GM19238 (cell line): ENCODE data around the gene USP10.
"Not testable (repeated sequence)": the region's sequence is repeated elsewhere in the genome, so short reads cannot be mapped to it uniquely, and the experiment has no call there.

Source experiments
- DNase-seq: peaks from one replicate; pipeline ENCODE4 v3.0.0; 2011; ENCODE audit warnings: low spot score; ENCODE audit not compliant: insufficient read length

USP10 gene

GRCh38 chr16:84692451-84693214, 7.2 kb upstream of the USP10 start:
- DNase-seq: no peak

- not testable (repeated sequence) for DNase-seq
These were observed 5.9 kb upstream of the USP10 start for GRCh38 chr16:84693869-84694268.

- DNase-seq: no peak
These were observed 4.8 kb upstream of the USP10 start for GRCh38 chr16:84694980-84695379.

- DNase-seq: no peak
These were observed 571 bp upstream of the USP10 start for GRCh38 chr16:84699147-84699711.

- peak; percentile 23 for DNase-seq
These were observed 873 bp downstream of the USP10 start for GRCh38 chr16:84700446-84701300.

GRCh38 chr16:84703681-84704080, 3.9 kb downstream of the USP10 start:
- no peak for DNase-seq

- no peak for DNase-seq
These were observed 4.5 kb downstream of the USP10 start for GRCh38 chr16:84704253-84704652.

- DNase-seq: no peak
These were observed 7.1 kb downstream of the USP10 start for GRCh38 chr16:84706856-84707255.

- no peak for DNase-seq
These were observed 9.8 kb downstream of the USP10 start for GRCh38 chr16:84709609-84710008.

GRCh38 chr16:84710686-84711085, 10.9 kb downstream of the USP10 start:
- DNase-seq: no peak

GRCh38 chr16:84712138-84712671, 12.4 kb downstream of the USP10 start:
- DNase-seq: no peak

GRCh38 chr16:84712801-84713775, 13.3 kb downstream of the USP10 start:
- DNase-seq: no peak

GRCh38 chr16:84714028-84714427, 14.2 kb downstream of the USP10 start:
- no peak for DNase-seq

GRCh38 chr16:84715424-84715823, 15.6 kb downstream of the USP10 start:
- DNase-seq: no peak

- DNase-seq: no peak
These were observed 16.1 kb downstream of the USP10 start for GRCh38 chr16:84715854-84716253.

GRCh38 chr16:84716740-84717139, 16.9 kb downstream of the USP10 start:
- no peak for DNase-seq

GRCh38 chr16:84717484-84717883, 17.7 kb downstream of the USP10 start:
- DNase-seq: no peak

- no peak for DNase-seq
These were observed 20.4 kb downstream of the USP10 start for GRCh38 chr16:84720177-84720579.

GRCh38 chr16:84722068-84722467, 22.3 kb downstream of the USP10 start:
- DNase-seq: no peak

- DNase-seq: no peak
These were observed 24.1 kb downstream of the USP10 start for GRCh38 chr16:84723906-84724305.
